K562 (cell line): ENCODE results near the gene ALDH5A1. TPM values are rescaled to one million over a fixed set of nuclear protein-coding genes. Genes with fewer than 3 reads are reported as not detected.
A peak's percentile ranks its signal among the peaks of the same experiment; 100 is the strongest.

Experiments used
- ATAC-seq: fragments of 200-7000 bp; cut with Tn5 transposase; 3 replicates; pipeline ENCODE4 v1.9.1; 2020; ENCODE audit warnings: moderate library complexity
- BruUV-seq: library from RNA; stranded (reverse); fragments of 400-500 nt; replicated peaks from 2 replicates; lab custom pipeline; 2021; lab: Mats Ljungman, UMichigan
- CTCF ChIA-PET: fragments of 300-600 bp; formaldehyde crosslinking; extraction: SDS; loops from one replicate; lab custom pipeline; 2021; ENCODE audit warnings: low intra/inter-chr PET ratio; lab: Yijun Ruan, JAX
- POLR2A ChIA-PET: fragments of 300-600, 350-650 bp; sonication (Branson Sonifier 250); formaldehyde crosslinking; extraction: SDS; loops from one replicate; lab custom pipeline; 2021; ENCODE audit warnings: antibody characterized with exemption, inconsistent platforms; lab: Yijun Ruan, JAX
- DNase-seq, 4 experiments: peaks; one replicate each; pipeline versions ENCODE4 v3.0.0 to v3.0.0-alpha.2; 2011 to 2018; ENCODE audit warnings: low spot score in 3 of 4, mixed read lengths in 3 of 4; ENCODE audit errors: extremely low read depth in 1 of 4
- FAIRE-seq: peaks from 2 replicates; lab custom pipeline; 2011; peaks lifted over from hg19 to GRCh38; lab: Jason Lieb, UNC
- H2AFZ ChIP-seq: 2 replicates; pipeline ENCODE4 v1.6.0; 2011; ENCODE audit warnings: low read depth, low read length, control low read depth, inconsistent platforms
- H3K27ac ChIP-seq: fragments of 200-600 bp; 3 replicates; pipeline ENCODE4 v1.8.0; 2011; ENCODE audit warnings: low read depth, mild to moderate bottlenecking, control low read depth, inconsistent platforms, low read length, moderate library complexity, mixed read lengths; ENCODE audit errors: extremely low read depth
- H3K27me3 ChIP-seq, 2 experiments: fragments of 300-600 bp in 1 of 2; 2 replicates in 1 of 2; 3 replicates in 1 of 2; pipeline versions ENCODE4 v1.6.0 to v1.8.0; 2011; ENCODE audit warnings: inconsistent platforms in 2 of 2, low read length in 2 of 2, mild to moderate bottlenecking in 1 of 2, mixed read lengths in 1 of 2, moderate library complexity in 1 of 2; ENCODE audit not compliant: control insufficient read depth in 2 of 2, insufficient read depth in 2 of 2
- H3K36me3 ChIP-seq: fragments of 300-600 bp; 3 replicates; pipeline ENCODE4 v1.8.0; 2011; ENCODE audit warnings: mild to moderate bottlenecking, low read length, inconsistent platforms; ENCODE audit not compliant: control insufficient read depth, insufficient read depth
- H3K4me1 ChIP-seq, 2 experiments: fragments of 200-600 bp in 1 of 2; replicated peaks in 1 of 2; 2 replicates in 1 of 2; 3 replicates in 1 of 2; pipeline versions ENCODE4 v1.5.1 to v1.8.0; 2011; ENCODE audit warnings: inconsistent platforms in 2 of 2, low read length in 2 of 2, mild to moderate bottlenecking in 1 of 2, mixed read lengths in 1 of 2, moderate library complexity in 1 of 2; ENCODE audit not compliant: control insufficient read depth in 2 of 2, insufficient read depth in 2 of 2
- H3K4me2 ChIP-seq: 2 replicates; pipeline ENCODE4 v1.6.1; 2011; ENCODE audit warnings: low read length, control low read depth, inconsistent platforms, mixed read lengths; ENCODE audit not compliant: insufficient read depth
- H3K4me3 ChIP-seq: fragments of 200-600 bp; sonication (generic), shearing (Covaris generic); 2 replicates; pipeline ENCODE4 v1.5.1; 2016; ENCODE audit warnings: control low read depth, inconsistent platforms
- H3K79me2 ChIP-seq: fragments of 200-600 bp; 3 replicates; pipeline ENCODE4 v1.8.0; 2011; ENCODE audit warnings: low read length, inconsistent platforms; ENCODE audit not compliant: control insufficient read depth, insufficient read depth
- H3K9ac ChIP-seq, 2 experiments: 2 replicates each; pipeline versions ENCODE4 v1.6.0 to v1.6.1; 2011; ENCODE audit warnings: low read depth in 2 of 2, low read length in 2 of 2, control low read depth in 1 of 2, inconsistent platforms in 1 of 2, mild to moderate bottlenecking in 1 of 2, mixed read lengths in 1 of 2; ENCODE audit not compliant: insufficient read depth in 1 of 2
- H3K9me1 ChIP-seq: one replicate; pipeline ENCODE4 v1.6.0; 2011; ENCODE audit warnings: inconsistent platforms, mild to moderate bottlenecking, low read length, moderate library complexity; ENCODE audit not compliant: control insufficient read depth, insufficient read depth
- H3K9me3 ChIP-seq: replicated peaks from 2 replicates; pipeline ENCODE4 v1.5.1; 2011; ENCODE audit warnings: low read depth, low read length, inconsistent platforms; ENCODE audit not compliant: control insufficient read depth, insufficient read depth
- H4K20me1 ChIP-seq: replicated peaks from 2 replicates; pipeline ENCODE4 v1.6.1; 2011; ENCODE audit warnings: low read length, inconsistent platforms, mixed read lengths; ENCODE audit not compliant: control insufficient read depth, insufficient read depth
- ILF3 ChIP-seq: fragments of 450-650 bp; IDR thresholded peaks from 2 replicates; pipeline ENCODE4 v1.6.1; 2018; ENCODE audit warnings: antibody characterized with exemption, mild to moderate bottlenecking, moderate library complexity, borderline replicate concordance
- MAZ ChIP-seq, 2 experiments: fragments of 450-650 bp in 1 of 2; sonication (generic) in 1 of 2; formaldehyde crosslinking; IDR thresholded peaks in 1 of 2; conservative IDR thresholded peaks in 1 of 2; 2 replicates each; pipeline versions ENCODE4 v1.4.0 to v1.5.0; 2020; ENCODE audit warnings: mild to moderate bottlenecking in 1 of 2, missing genetic modification reagents in 1 of 2
- RAD21 ChIP-seq, 2 experiments: fragments of 250-450 bp in 1 of 2; fragments of 450-650 bp in 1 of 2; sonication (Bioruptor Pico) in 1 of 2; formaldehyde crosslinking in 1 of 2; IDR thresholded peaks in 1 of 2; conservative IDR thresholded peaks in 1 of 2; 2 replicates each; pipeline versions ENCODE4 v1.4.0 to v1.8.0; 2020 to 2022; ENCODE audit warnings: mild to moderate bottlenecking in 2 of 2, moderate library complexity in 1 of 2
- RCOR1 ChIP-seq, 2 experiments: IDR thresholded peaks; 2 replicates each; pipeline ENCODE4 v1.6.1; 2012; ENCODE audit warnings: low read depth in 2 of 2, low read length in 2 of 2, borderline replicate concordance in 1 of 2, improper control_type of control experiment in 1 of 2
- SMC3 ChIP-seq: conservative IDR thresholded peaks from 2 replicates; pipeline ENCODE4 v1.6.1; 2011; ENCODE audit warnings: low read depth, low read length, improper control_type of control experiment; ENCODE audit not compliant: insufficient read depth
- WGBS: fragments of 100-300 bp; shearing (Covaris generic); methylation state at CpG from one replicate; pipeline ENCODE4 v1.1.6; 2016; ENCODE audit warnings: low coverage, mixed read lengths; ENCODE audit not compliant: insufficient coverage; ENCODE audit errors: missing lambda C conversion rate; 5-methylcytosine and 5-hydroxymethylcytosine counted together
- in situ Hi-C: fragments of 300-500 bp; cut with MboI; formaldehyde crosslinking; loops from 4 replicates; pipeline ENCODE4 v1.15.0; 2018; ENCODE audit warnings: inconsistent platforms, mixed read lengths
- intact Hi-C: fragments of 100-400 bp; cut with micrococcal nuclease; formaldehyde crosslinking; loops from 2 replicates; pipeline ENCODE4 v1.14.2; 2022
- polyA plus RNA-seq, 8 experiments: library from polyadenylated mRNA; depleted of rRNA in 4 of 8; stranded (reverse) in 5 of 8; unstranded in 3 of 8; fragments of >200 nt; fragmentation: Nextera tagmentation in 2 of 8; fragmentation: Illumina TruSeq in 1 of 8; extraction: Ambion mirVana in 2 of 8; extraction: Trizol in 1 of 8; gene quantifications; 2 replicates each; pipeline versions ENCODE4 v1.2.1 to v1.2.3, GENCODE V29; 2011 to 2014; ENCODE audit warnings: inconsistent platforms in 1 of 8, missing spikeins in 1 of 8
- total RNA-seq, 7 experiments: library from RNA; depleted of rRNA in 6 of 7; stranded (reverse); fragments of >200 nt in 6 of 7; fragmentation: Illumina TruSeq in 2 of 7; extraction: Trizol in 2 of 7; gene quantifications; 2 replicates each; pipeline versions ENCODE4 v1.2.1 to v1.2.3, GENCODE V29; 2011 to 2021; ENCODE audit warnings: low replicate concordance in 1 of 7
- TF ChIP-seq, protein P1 (sequence below): fragments of 250-450 bp; sonication (Bioruptor Pico); IDR thresholded peaks from 2 replicates; pipeline ENCODE4 v1.8.0; 2021; ENCODE audit warnings: borderline replicate concordance, mild to moderate bottlenecking, moderate library complexity; ENCODE audit not compliant: poor library complexity, severe bottlenecking
- TF ChIP-seq, protein P2 (sequence below): fragments of 250-450 bp; sonication (Bioruptor Pico); IDR thresholded peaks from 2 replicates; pipeline ENCODE4 v1.4.0; 2020
- TF ChIP-seq, protein P3 (sequence below), 2 experiments: fragments of 450-650 bp; formaldehyde crosslinking in 1 of 2; IDR thresholded peaks; 2 replicates each; pipeline versions ENCODE4 v1.4.0 to v1.6.1; 2014 to 2020; ENCODE audit warnings: mild to moderate bottlenecking in 2 of 2, borderline replicate concordance in 1 of 2, low read depth in 1 of 2

Gene ALDH5A1
- total and polyA plus RNA-seq, 9 of the 15 experiments (the other 6 are each of a cell fraction or from before 2014, with no cell fraction given) = 2.2 to 19.7 (median 9.5) TPM

DNA sequence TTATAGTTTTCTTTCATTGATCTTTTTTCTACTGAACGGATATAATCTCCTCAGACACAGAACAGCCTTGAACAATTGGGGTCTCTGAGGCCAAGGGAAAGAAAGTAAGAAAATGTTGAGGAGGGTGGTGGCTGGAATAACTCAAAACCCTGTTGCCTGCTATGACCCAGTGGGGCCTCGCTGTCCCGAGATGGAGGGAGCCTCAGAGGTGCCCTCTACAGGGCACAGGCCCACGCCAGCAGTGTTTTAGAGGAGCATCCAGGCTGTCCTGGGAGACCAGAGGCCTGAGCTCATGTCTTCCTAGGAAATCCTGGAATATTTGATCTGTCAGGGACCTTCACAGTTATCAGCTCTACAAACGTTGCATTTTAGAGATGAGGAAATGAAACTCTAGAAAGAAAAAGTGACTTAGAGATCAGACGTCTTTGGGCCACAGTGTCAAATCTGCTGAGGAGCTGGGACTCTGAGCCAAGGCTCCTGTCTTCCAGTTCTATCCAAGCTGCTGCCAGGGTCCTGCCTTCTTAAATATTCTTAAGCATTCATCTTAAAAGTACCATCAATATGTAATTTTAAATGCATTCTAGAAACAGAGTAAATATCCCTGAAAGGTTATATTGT lies 26.3 kb downstream of the ALDH5A1 start:
- no peaks in the 10 kb centered on the region for H3K79me2 ChIP-seq
- H3K36me3 ChIP-seq = no peaks in the 10 kb centered on the region
- FAIRE-seq = peak; percentile 49
- BruUV-seq = no TSS peak
- no peak overlapping the region for H3K27ac ChIP-seq
- no peaks in the 10 kb centered on the region for H4K20me1 ChIP-seq
- intact Hi-C loops = loop anchor here (1.0 to 5.0 kb wide), 3 partner anchors 90 to 471 kb away; no protein-coding TSS in a partner anchor
- H2AFZ ChIP-seq = peak overlapping the region; percentile 68; the same call in 1 of the 2 replicates
- no peak overlapping the region for H3K9ac ChIP-seq
- peak; percentile 97 for ATAC-seq
- peaks cover 4 to 8% of the 10 kb centered on the region in 2 experiments; a peak in 4 of 5 replicates for H3K4me1 ChIP-seq
- H3K4me3 ChIP-seq = no peak overlapping the region
- no peaks in the 10 kb centered on the region for H3K27me3 ChIP-seq
- no peak overlapping the region for H3K4me2 ChIP-seq
- DNase-seq = peak in 3 of 4 experiments; percentile 30 to 71 (median 69)
- no peaks in the 10 kb centered on the region for H3K9me1 ChIP-seq
- ChIA-PET POLR2A (interaction anchor here (2.9 kb wide), 1 partner anchor 26 kb away, joined by 9 read pairs; the partner anchor contains the start of gene ALDH5A1), CTCF (no interaction called here)
- 19% methylated on average over 6 of the region's 6 CpGs for WGBS
- in situ Hi-C loops = no loop called here
- H3K9me3 ChIP-seq = no peaks in the 10 kb centered on the region
- TF ChIP-seq, protein P1, sequence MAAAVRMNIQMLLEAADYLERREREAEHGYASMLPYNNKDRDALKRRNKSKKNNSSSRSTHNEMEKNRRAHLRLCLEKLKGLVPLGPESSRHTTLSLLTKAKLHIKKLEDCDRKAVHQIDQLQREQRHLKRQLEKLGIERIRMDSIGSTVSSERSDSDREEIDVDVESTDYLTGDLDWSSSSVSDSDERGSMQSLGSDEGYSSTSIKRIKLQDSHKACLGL (CRISPR knock-in tag) = no peak
- TF ChIP-seq SMC3 (peak; percentile 40; the same call in 1 of the 2 replicates), RCOR1 (IDR thresholded peaks at IDR 0.05; ENCODE audit: borderline replicate concordance in 1 of 2, low read depth in 2 of 2, low read length in 2 of 2) (peak in 1 of 2 experiments; percentile 36; a peak in 1 of 4 replicates), MAZ (CRISPR knock-in tag; conservative IDR thresholded peaks at IDR 0.05 in 1 of 2, IDR thresholded peaks at IDR 0.05 in 1 of 2) (peak in 1 of 2 experiments; percentile 40; a peak in 1 of 4 replicates), RAD21 (CRISPR knock-in tag; conservative IDR thresholded peaks at IDR 0.05 in 1 of 2, IDR thresholded peaks at IDR 0.05 in 1 of 2) (peak; percentile 23 to 65; a peak in 3 of 4 replicates), ILF3 (0 out of 2 replicates have a peak, but pooled peaks have one; percentile 59)
- TF ChIP-seq, protein P2, sequence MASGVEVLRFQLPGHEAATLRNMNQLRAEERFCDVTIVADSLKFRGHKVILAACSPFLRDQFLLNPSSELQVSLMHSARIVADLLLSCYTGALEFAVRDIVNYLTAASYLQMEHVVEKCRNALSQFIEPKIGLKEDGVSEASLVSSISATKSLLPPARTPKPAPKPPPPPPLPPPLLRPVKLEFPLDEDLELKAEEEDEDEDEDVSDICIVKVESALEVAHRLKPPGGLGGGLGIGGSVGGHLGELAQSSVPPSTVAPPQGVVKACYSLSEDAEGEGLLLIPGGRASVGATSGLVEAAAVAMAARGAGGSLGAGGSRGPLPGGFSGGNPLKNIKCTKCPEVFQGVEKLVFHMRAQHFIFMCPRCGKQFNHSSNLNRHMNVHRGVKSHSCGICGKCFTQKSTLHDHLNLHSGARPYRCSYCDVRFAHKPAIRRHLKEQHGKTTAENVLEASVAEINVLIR (CRISPR knock-in tag) = no peak
- TF ChIP-seq, protein P3, sequence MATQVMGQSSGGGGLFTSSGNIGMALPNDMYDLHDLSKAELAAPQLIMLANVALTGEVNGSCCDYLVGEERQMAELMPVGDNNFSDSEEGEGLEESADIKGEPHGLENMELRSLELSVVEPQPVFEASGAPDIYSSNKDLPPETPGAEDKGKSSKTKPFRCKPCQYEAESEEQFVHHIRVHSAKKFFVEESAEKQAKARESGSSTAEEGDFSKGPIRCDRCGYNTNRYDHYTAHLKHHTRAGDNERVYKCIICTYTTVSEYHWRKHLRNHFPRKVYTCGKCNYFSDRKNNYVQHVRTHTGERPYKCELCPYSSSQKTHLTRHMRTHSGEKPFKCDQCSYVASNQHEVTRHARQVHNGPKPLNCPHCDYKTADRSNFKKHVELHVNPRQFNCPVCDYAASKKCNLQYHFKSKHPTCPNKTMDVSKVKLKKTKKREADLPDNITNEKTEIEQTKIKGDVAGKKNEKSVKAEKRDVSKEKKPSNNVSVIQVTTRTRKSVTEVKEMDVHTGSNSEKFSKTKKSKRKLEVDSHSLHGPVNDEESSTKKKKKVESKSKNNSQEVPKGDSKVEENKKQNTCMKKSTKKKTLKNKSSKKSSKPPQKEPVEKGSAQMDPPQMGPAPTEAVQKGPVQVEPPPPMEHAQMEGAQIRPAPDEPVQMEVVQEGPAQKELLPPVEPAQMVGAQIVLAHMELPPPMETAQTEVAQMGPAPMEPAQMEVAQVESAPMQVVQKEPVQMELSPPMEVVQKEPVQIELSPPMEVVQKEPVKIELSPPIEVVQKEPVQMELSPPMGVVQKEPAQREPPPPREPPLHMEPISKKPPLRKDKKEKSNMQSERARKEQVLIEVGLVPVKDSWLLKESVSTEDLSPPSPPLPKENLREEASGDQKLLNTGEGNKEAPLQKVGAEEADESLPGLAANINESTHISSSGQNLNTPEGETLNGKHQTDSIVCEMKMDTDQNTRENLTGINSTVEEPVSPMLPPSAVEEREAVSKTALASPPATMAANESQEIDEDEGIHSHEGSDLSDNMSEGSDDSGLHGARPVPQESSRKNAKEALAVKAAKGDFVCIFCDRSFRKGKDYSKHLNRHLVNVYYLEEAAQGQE (IDR thresholded peaks at IDR 0.05; ENCODE audit: borderline replicate concordance) = 0 out of 2 replicates have a peak, but pooled peaks have one; percentile 3
- TF ChIP-seq, protein P3 (CRISPR knock-in tag; IDR thresholded peaks at IDR 0.05; ENCODE audit: low read depth) = no peak
